NCI-H446 treated with DMSO at 0.1 percent for 48 hours (cell line): ENCODE measurements around the gene GGCT.

Experiments used
- DNase-seq: peaks from one replicate; lab custom pipeline; 2025; lab: John Stamatoyannopoulos, UW

GGCT gene

DNA sequence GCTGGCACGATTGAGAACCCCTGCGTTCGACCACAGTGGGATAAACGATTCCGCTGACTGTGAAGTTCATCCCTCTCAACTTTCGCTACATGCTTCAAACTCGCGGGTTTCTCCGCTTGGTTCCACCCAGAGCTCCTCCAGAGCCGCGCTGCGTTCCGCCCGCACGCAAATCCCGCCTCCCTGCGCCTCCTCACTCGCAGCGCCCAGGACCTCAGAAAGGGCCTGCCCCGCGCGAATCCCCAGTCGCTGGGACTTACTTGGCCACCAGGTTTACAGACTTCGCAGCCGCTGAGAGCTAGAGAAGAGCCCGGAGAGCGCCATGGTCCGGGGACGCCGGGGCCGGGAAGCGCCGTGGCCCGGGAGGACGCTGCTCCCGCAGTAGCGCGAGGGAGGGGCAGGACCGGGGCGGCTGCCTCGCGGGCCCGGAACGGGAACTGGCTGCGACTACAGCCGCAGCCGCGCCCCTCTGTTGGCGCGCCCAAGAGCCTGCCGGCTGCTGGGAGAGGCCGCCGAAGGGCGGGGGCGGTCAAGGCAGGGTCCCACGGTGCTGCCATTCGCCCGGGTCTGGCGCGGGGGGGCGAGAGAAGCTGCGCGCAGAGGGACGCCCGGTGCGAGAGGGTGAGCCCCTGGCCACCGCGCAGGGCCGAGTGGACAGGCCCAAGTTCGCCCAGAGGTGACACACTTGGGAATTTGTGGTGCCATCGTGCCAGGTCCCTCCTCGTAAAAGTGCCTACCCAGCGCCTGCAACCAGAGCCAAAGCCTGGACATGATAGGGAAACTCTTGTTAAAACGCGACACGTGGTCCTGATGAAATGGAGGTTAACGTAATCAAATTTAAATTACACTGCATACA lies 26.1 kb downstream of the GGCT start, which contains the start of gene NOD1:
NOD1 (minus strand) TSS at position 436 of the 853 bp plus-strand sequence. CDS start 21,863 bp downstream, outside the sequence.
- DNase-seq, result peak; percentile 36

DNA sequence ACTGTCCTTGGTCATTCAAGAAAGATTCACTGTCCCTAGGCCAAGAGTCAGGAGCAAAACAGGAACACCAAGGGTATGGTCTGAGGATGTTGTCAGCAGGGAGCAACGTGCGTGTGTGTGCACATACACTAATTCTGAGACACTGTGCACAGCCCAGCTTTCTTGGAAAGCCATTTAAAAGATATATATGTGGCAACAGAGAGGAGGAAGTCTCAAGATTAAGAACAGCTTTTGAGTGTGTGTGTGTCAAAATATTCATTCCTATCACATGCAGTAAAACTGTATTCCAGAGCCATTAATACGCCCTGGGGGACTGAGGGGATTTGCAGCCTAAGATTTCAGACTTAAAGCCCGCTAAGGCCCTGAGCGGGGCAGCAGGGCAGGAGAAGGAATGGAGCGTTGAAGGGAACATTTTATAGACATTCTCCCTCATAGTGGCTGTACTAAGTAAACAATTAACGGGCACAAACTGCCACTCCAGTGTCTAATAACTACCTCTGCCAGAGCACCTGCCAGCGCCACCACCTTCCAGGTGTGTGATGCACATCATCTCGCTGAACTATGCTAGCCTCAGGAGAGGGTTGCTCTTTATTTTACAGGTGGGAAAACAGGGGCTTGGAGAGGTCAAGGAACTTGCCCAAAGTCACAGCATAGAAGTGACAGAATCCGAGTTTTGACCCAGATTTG lies 28.0 kb downstream of the GGCT start:
- DNase-seq, result no peak

DNA sequence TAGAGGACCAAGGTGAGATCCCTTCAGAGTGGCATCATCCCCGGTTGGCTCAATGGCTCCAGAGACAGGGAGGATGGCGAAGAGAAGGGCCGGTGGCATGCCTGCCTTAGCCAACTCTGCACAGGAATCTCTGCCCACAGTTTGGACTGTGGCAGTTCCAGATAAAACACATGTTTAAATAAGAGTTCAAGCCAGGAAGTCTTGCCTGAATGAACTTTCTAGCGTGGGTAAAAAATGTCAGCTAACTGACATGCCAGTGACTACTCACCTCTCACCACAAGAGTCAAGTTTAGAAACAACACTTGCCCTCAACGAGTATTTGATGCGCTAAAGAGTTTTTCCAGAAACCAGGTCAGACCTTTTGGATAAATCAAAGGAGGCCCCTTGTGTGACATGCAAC lies 29.0 kb downstream of the GGCT start:
- DNase-seq, result no peak

DNA sequence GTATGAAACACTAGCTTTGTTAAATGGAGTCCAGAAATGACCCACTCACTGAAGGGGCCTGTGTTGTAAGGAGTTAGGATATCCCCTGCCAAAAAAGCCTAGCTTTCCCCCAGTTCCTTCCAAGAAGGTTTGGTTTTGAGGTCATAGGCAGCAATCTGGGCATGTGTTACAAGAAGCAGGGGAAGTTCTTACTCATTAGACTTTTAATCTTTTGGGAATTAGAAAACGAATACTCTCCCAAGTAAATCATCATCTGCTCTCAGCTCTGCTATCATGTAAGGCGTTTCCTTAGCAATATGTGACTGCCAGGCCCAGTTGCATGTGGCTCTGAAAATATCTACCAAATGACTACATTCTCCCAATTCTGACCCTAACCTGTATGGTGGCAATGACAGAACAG lies 29.7 kb downstream of the GGCT start:
- no peak for DNase-seq

DNA sequence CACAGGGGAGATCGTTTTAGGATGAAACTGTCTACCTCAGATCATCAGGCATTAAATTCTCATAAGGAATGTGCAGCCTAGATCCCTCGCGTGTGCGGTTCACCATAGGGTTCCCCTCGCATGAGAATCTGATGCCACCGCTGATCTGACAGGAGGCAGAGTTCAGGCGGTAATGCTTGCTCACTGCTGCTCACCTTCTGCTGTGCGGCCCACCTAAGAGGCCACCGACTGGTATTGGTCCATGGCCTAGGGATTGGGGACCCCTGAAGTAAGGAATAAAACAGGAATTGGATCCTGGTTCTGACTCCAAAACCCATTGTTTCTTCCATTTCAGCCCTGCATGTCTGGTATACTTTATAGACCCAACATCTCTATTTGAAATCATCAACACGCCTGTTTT lies 30.1 kb downstream of the GGCT start:
- no peak for DNase-seq

DNA sequence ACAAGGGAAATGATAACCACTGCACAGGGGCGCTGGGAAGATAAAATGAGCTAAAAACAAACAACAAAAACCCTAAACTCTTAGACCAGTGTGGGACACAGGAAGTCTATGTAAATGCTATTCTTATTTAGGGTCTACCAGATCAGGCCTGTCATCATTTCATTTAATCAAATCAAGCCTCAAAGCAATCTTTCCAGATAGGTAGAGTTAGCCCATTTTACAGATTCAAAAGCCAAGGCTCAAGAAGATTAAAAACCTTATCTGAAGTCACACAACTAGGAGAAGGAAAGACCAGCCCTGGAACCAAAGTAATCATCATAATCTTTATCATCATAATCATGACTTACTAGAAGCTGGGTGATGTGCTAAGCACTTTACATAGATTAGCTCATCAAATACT lies 30.7 kb downstream of the GGCT start:
- no peak for DNase-seq

DNA sequence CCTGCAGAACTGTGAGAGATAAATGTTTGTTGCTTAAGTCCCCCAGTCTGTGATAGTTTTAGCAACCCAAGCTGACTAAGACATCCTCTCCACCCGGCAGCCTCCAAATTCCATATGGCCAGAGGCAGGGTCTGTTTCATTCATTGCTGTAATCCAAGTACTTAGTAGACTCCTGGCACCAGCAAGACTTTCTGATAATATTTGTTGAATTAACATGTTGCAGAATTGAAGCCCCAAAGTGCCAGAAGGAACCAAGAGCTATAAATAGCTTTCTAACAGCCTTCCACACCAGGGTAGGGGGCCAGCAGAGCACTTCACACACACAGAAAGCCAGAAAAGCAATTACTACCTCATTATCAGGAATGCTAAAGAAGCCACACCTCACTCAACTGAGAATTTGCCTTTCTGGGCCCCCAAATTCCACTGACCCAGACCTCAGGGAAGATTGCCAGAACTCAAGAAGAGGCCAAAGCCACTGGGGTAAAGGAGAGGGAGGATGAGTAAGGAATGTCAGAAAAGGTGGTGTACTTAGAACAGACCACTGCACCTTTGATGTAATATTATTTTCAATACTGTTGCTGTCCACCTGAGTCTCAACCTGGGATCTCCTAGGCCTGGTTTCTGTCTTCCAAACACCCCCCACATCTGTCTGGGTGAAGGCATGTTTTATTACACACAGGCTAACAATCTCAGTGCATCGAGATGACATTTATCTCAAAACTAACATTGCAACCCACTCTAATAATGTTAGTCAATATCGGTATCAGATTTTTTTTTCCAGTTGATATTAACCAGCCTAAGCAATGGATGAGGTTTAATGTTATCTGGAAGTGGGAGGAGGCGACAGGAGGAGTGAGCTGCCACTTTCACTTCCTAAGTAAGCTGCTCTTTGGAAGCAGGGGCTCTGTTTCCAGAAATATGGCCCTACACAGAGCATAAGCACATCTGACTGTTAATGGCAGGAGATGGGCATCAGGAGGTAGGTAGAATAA lies 31.5 kb downstream of the GGCT start:
- DNase-seq, result peak; percentile 86

DNA sequence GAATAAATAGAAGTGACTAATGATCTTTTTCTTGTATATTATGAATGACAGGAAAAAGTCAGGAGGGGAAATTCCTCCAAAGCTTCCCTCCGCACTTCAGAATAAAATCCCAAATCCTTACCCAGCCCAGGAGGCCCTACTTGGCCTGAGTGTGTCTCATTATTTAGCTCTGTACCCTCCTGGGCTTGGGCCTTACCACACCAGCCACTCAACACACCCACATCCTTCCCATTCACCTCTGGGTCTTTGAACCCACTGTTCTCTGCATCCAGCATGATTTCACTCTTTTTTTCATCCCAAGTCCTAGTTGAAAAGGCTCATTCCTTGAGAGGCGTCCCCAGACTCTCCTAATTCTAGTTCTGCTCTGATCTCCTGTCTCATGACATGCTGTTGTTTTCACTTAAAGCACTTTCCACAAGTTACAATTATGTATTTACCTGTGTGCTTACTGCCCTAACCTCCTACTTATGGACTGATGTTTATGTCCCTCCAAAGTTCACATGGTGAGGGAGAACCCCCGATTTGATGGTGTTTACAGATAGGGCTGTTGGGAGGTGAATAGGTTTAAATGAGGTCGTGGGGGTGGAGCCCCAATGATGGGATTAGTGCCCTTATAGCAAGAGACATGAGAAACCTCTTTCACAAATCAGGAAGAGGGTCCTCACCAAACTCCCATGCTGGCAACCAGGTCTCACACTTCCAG lies 32.4 kb downstream of the GGCT start:
- no peak for DNase-seq

DNA sequence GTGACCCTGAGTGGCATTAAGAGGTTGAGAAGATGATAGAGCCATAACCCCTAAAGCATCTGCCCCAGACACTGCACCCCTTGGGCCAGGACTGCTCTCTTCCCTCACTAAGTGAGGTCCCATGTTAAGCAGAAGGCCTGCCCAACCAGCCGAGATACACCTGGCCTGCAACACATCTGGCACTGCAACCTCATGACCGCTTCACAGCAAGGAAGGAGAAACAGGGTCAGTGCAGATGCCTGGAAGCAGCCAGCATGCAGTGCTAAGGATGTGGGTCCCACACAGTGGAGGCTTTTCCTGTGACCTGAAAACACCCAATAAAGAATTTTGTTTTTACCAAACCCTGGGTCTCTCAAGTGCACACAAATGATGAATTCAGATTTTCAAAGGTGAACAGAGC lies 33.4 kb downstream of the GGCT start:
- no peak for DNase-seq

DNA sequence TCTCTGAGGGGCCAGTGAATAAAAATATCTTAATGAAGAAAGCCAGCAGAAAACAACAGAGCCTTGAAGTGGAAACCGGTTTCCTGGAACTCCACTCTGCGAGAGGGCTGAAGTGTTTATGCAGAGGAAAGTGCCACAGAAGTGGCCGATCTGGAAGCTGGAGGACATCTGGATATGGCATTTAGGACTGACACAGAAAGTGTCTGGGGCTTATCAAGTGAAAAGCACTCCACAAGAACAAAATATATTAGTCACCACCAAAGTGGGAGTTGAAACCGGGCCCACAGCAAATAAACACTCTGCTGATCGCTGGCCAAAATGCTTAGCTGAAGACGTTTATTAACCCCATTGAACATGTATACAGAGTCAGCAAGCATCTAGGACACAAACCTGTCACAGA lies 33.9 kb downstream of the GGCT start:
- DNase-seq, result peak; percentile 65

DNA sequence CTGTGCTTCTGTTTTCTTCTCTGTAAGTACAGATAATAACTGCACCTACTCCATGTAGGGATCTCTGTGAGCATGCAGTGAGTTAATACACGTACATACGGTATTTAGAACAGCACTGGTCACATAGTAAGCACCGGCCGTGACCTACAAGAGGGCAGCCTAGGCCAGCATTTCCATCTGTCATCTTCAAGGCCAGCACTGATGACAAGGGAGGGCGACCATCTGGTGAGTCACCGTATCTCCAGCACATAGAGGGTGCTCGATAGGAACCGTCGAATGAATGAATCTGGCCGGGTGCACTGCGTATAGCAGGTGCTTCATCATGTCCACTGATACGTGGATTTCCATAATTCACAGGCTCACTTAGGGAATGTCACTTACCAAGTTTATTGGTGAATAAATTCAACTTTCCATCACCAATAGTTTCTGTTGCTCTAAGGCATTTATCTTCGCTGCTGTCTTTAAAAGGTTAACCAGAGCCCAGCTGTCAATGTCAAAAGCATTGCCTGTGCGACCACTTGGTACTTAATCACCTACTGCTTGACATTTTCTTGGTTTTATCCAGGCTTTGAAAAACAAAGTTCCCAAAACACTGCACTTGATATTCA lies 34.4 kb downstream of the GGCT start:
- DNase-seq, result peak; percentile 15

DNA sequence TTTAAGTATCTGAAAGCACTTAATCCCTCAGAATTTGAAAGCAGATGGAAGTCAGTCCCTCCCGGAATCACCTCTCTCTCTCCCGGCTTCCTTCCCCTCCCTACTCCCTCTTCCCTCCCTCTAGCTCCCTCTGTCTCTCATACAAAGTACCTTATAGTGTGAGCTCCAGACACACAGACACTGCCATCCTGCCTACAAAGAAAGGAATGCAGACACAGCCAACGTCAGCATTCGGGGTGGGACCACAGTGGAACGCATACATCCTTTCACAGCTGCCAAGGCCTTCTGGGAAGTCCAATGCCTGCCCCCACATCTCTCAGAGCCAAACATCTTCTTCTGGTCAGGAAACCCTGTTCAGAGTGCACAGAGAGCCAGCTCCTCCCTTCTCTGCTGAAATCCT lies 35.3 kb downstream of the GGCT start:
- DNase-seq, result peak; percentile 61

DNA sequence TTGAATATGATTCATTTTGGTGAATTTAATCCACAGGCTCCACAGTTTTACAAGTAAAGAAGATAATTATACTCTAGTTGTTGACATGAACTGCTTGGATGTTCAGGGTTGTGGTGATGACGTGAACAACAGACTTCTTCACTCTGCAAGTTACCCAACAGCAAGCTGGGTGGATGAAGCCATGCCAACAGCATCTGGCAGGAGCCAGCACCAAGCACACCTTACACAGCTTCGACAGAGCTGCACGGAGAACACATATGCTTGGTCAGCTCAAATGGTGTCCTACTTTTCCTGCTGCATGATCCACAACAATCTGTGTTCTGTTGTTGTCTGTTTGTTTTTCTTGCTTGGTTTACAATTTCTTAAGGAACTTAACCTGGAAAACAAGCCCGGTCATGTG lies 35.8 kb downstream of the GGCT start:
- no peak for DNase-seq

DNA sequence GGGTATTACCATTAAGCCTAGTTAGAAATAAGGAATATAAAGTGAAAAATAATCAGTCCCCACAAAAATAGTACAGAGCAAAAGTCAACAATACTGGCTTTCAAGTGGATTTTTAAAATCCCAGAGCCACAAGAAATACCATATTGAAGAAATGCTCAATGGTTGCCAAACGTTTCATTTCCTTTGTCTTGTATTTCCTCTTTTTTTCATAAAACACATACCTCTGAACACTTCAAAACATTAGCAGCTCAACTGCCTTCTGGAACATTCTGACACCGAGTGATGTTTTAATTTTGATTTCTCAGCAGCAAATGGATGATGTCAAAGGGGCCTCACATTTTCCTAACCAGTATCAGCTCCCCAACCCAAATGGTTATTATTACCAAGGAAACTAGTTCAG lies 36.6 kb downstream of the GGCT start:
- no peak for DNase-seq

DNA sequence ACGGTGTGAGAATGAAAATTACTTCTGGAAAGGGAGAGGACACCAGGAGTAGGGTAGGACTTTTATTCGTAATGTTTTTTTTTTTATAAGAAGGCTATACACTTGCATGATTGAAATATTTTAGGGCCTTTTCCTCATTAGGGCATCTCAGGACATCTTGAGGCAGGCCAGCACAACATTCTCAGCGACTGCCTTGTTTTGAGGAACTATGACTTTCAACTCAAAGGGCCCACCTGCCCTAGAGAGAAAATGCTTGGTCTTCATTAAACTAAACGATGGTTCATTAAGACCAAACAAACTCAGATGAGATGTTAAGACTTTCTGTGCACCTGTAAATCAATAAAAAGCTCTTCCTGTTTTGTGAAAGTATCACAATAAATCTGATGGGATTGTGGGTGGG lies 37.4 kb downstream of the GGCT start:
- no peak for DNase-seq

DNA sequence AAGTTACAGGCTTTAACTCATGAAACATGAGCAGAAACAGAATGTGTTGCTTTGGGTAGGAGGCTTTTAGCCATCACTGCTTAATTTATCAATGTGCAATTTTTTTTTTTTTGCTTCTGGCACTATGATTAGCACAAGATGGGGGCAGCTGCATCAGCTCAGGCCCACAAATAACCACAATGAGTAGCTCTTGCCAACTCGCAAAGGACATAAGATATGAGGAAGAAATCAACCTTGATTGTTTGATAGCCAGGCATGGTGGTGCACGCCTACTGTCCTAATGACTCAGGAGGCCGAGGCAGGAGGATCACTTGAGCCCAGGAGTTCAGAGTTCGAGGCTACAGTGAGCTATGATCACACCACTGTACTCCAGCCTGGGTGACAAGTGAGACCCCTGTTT lies 38.4 kb downstream of the GGCT start:
- peak; percentile 48 for DNase-seq

DNA sequence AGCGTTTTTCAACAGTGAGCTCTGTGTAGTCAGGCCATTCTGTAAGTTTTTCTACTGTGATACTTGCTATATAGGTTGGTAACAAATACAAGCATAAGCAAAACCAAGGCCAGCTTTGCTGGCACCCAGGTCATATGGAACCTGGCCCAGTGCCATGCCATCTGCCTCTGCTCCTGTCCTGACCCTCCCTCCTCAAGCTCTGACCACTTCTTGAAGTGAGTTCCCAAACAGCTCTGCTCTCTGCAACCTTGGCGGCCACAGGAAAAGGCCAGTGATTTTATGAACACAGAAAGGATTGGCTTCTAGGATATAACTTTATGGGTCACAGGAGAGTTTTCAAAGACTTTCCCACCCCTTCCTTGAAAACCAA lies 38.8 kb downstream of the GGCT start:
- peak; percentile 72 for DNase-seq

DNA sequence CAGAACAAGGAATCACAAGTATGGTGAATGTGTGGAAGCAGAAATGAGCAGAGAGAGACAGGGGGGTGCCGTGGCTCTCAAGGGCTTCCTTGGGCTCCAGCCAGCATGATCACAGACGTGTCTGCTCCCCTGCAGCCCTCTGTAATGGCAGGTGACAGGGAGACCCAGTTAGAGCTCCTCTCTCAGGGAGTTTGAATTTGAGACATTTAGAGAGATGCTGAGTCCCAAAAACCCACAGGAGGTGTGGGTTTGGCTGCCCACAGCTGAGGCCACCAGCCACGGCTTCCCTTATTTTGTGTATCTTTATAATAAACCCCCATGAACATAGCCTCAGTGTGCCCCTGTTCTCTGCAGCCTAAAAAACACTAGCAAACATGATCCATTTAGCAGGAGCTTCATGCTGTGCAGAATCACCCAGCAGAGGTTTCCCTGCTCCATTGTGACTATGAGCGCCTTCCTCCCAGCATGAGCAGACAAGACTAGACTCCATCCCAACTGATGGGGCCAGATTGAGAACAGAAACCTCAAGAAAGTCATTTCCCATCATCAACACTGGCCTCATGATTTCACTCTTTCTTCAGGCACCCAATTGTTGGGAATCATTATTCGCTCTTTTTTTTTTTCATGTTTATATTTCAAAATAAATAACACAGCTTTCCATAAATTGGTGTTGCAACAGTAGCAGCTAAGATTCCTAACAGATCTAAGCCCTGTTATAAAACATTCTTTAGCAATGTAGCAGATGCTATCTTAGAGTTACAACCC lies 39.4 kb downstream of the GGCT start:
- DNase-seq, result peak; percentile 23

DNA sequence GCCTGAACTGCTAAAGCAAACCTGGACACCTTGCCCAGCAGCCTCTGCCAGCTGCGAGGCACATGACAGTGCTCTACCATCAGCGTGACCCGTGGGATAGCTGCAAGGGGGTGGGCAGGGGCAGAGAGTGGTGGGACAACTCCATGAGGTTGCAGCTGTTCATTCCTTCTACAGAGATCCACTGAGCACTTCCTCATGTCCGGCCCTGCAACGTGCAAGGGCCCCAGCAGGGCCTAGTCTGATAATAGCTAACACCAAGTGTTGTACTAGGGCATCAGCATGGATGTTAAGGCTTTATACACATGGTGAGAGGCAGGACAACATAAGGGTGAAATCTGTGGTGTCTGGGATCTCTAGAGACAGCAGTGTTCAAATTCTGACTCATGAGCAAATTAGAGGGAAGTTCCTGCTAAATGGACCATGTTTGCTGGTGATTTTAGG lies 40.4 kb downstream of the GGCT start:
- peak; percentile 28 for DNase-seq

DNA sequence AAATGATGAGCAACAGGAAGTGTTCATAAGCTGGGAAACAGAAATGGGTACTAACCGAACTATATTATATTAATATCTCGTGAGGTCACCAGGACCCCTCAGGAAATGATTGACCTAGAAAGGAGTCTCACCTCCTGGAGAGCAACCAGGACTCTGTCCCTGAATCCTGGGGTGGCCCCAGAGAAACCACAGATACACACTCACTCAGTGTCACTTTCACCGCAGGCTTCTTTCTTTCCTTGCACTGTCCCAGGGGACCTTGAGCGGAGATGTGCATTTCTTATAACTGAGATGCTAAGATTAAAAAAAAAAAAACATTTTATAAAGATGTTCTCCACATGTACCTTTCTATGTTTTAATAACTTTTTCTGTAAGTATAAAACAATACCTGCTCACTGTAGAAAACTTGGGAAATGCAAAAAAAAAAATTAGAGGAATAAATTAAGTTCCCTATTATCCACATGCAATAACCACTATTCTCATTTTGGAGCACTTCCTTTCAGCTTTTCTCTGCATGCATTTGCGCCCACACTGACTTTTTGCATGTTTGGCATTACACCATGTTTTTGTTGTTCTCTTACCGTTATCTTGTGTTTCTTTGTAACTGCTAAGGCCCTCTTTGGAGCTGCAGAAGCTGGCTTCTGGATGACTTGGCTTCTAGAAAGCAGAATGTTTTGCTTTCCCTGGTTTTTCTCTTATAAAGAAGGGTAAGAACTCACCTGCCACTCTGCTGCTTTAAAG lies 41.1 kb downstream of the GGCT start:
- no peak for DNase-seq
